Astrocyte of the spinal cord (primary cell): Measurements from ENCODE around the gene KCND3.

Source experiments
- DNase-seq: peaks from one replicate; pipeline ENCODE4 v3.0.0; 2011; ENCODE audit warnings: low read depth, low spot score
- H3K4me3 ChIP-seq: 2 replicates; pipeline ENCODE4 v1.5.1; 2011; ENCODE audit warnings: low read depth, mild to moderate bottlenecking, low read length, moderate library complexity
- in situ Hi-C: cut with HindIII; loops from 2 replicates; pipeline ENCODE4 v1.10.0; 2017; ENCODE audit warnings: low sequenced_read_pairs
- TF ChIP-seq, protein P1 (sequence below): IDR thresholded peaks from 2 replicates; pipeline ENCODE4 v1.5.1; 2012; ENCODE audit warnings: low read depth, mild to moderate bottlenecking, low read length, inconsistent platforms

KCND3 gene

DNA sequence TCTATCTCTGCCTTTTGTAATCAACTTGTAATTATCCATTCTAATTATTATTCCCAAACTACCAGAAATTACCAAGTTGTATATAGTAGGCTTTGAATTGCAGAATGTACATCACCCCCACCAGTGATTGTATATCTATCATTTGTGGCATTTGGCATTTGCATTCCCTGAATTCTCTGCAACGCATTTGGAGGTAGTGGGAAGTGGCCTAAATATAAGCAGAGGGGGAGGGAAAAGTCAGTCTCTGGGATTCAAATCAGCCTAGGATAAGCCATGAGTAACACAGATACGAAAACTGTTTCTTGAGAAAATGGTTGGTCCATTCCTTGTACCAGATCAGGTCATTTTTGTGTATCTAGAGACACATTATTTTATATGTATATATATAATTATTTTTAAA is 213.1 kb downstream of the KCND3 start:
- no peak for DNase-seq
- in situ Hi-C loops = no loop called here
- TF ChIP-seq, protein P1, sequence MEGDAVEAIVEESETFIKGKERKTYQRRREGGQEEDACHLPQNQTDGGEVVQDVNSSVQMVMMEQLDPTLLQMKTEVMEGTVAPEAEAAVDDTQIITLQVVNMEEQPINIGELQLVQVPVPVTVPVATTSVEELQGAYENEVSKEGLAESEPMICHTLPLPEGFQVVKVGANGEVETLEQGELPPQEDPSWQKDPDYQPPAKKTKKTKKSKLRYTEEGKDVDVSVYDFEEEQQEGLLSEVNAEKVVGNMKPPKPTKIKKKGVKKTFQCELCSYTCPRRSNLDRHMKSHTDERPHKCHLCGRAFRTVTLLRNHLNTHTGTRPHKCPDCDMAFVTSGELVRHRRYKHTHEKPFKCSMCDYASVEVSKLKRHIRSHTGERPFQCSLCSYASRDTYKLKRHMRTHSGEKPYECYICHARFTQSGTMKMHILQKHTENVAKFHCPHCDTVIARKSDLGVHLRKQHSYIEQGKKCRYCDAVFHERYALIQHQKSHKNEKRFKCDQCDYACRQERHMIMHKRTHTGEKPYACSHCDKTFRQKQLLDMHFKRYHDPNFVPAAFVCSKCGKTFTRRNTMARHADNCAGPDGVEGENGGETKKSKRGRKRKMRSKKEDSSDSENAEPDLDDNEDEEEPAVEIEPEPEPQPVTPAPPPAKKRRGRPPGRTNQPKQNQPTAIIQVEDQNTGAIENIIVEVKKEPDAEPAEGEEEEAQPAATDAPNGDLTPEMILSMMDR = no peak
- no peak overlapping the region for H3K4me3 ChIP-seq

DNA sequence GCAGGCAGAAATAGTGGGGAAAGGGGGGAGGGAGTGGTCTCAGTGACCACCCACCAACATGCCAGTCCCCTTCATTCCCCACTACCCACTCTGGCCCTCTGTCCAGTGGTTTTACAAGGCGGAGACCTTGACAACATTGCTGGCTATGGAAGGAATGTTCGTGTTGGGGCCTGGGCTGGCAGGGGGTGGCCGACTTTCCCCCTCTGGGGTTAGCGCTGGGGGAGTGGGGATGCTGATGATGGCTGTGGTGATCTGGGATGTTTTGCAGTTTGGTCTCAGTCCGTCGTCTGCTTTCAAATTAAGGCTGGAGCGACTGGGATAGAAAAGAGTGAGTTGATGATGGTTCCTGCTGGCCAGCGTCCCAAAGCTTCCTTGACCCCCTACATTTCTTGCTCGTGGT is 213.5 kb downstream of the KCND3 start:
- DNase-seq = no peak
- TF ChIP-seq, protein P1 = no peak
- in situ Hi-C loops = no loop called here
- H3K4me3 ChIP-seq = no peak overlapping the region

DNA sequence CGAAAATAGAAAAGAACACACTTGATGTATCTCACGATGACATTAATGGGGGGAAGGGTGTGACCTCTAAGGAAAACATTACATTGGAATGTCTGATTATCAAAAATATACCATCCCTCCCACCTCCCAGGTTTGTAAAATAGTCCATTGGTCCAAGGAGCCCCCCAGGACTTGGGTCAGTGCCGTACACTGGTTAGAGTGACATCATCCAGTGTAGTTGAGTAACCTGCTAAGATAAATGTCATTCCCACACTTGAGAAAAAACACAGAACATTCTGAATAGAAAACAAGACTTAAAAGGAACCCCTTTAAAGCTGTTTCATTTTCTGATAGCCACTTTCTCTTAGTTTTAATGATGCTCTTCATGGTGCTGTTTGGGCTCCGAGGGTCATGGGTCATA is 218.6 kb downstream of the KCND3 start:
- H3K4me3 ChIP-seq = no peak overlapping the region
- no peak for DNase-seq
- in situ Hi-C loops = no loop called here
- TF ChIP-seq, protein P1 = no peak

DNA sequence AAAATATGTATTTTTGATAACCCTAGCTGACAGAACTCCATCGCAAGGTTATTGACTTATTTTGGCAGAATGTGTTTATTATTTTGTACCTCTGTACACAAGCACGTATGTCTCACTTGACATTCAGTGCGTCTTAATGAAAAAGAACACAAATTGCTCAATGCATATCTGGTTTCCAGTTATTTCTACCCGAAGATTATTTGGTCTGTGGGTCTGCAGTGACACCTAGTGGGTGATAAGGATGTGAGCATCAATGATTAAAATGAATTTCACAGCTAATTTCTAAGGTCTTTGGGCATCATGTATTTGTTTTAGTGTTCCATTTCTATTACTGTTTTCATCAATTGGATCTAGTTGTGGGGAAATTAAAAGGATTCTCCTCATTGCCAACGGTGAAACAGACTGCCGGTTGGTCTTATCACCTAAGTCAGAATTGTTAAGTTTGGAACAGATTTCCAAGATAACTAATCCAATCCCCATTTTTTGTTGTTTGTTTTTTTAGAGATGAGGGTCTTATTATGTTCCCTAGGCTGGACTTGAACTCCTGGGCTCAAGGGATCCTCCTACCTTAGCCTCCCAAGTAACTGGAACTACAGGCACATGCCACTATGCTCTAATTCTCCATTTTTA is 219.8 kb downstream of the KCND3 start:
- peak; percentile 65 for DNase-seq
- H3K4me3 ChIP-seq = no peak overlapping the region
- in situ Hi-C loops = no loop called here
- TF ChIP-seq, protein P1 = peak; percentile 71

DNA sequence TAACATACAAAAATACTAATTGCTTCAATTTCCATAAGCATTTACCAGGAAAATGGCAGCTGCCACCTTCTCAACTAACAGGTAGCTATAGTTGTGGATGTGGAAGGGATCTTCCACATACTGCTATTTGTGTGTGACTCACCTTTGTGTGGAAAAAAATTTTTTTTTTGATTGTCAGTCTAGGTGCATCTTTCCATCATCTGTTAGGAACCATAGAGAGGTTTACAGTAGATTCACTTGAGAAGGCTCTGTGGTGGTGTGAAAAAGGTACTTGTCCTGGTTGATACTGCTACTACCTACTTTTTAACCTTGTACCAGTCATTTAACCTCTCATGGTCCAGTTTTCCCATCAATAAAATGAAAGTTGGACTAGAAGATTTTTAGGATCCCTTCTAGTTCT is 220.8 kb downstream of the KCND3 start:
- in situ Hi-C loops = no loop called here
- no peak for DNase-seq
- TF ChIP-seq, protein P1 = no peak
- H3K4me3 ChIP-seq = no peak overlapping the region

DNA sequence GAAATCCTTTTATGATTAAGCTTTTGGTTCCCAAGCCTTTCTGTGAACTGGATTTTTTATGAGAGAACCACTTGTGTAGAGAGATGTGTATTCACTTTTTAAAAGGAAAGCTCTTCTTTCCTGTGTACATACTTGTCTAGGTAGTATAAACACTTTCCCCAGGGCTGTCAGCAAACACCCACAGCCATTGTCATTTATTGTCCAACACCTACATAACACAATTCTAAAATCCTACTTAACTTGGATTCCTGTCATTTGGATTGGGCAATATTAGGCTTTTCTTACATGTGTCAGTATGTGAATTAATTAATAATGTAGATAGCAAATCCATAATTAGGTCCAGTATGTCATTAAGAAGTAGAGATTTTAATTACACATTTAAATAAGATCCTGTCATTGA is 221.4 kb downstream of the KCND3 start:
- H3K4me3 ChIP-seq = no peak overlapping the region
- in situ Hi-C loops = no loop called here
- no peak for DNase-seq
- TF ChIP-seq, protein P1 = no peak
